Measurements from ENCODE around the gene ZEB2.

The ZEB2 gene

GRCh38 chr2:144468823-144469595 is 50.9 kb downstream of the ZEB2 start:
- no peak for DNase-seq

- no peak for DNase-seq
Measured at GRCh38 chr2:144467502-144468137, 52.3 kb downstream of the ZEB2 start.

- DNase-seq: no peak
Measured at GRCh38 chr2:144466637-144467036, 53.3 kb downstream of the ZEB2 start.

- DNase-seq: no peak
Measured at GRCh38 chr2:144465749-144466148, 54.2 kb downstream of the ZEB2 start.

- peak; percentile 70 for DNase-seq
Measured at GRCh38 chr2:144464730-144465129, 55.2 kb downstream of the ZEB2 start.

- peak; percentile 7 for DNase-seq
Measured at GRCh38 chr2:144463266-144463665, 56.7 kb downstream of the ZEB2 start.

GRCh38 chr2:144462266-144462665 is 57.7 kb downstream of the ZEB2 start:
- DNase-seq: peak; percentile 56

- DNase-seq: no peak
Measured at GRCh38 chr2:144461308-144461766, 58.6 kb downstream of the ZEB2 start.

GRCh38 chr2:144460727-144461307 is 59.1 kb downstream of the ZEB2 start:
- no peak for DNase-seq

GRCh38 chr2:144459937-144460336 is 60.0 kb downstream of the ZEB2 start:
- no peak for DNase-seq

- DNase-seq: no peak
Measured at GRCh38 chr2:144459286-144459685, 60.6 kb downstream of the ZEB2 start.

GRCh38 chr2:144458541-144458940 is 61.4 kb downstream of the ZEB2 start:
- DNase-seq: no peak

- DNase-seq: no peak
Measured at GRCh38 chr2:144456680-144457079, 63.2 kb downstream of the ZEB2 start.

- no peak for DNase-seq
Measured at GRCh38 chr2:144455987-144456386, 63.9 kb downstream of the ZEB2 start.

- DNase-seq: no peak
Measured at GRCh38 chr2:144454466-144455287, 65.2 kb downstream of the ZEB2 start.

GRCh38 chr2:144453486-144454158 is 66.3 kb downstream of the ZEB2 start:
- no peak for DNase-seq

- DNase-seq: no peak
Measured at GRCh38 chr2:144452989-144453336, 67.0 kb downstream of the ZEB2 start.

GRCh38 chr2:144452169-144452988 is 67.5 kb downstream of the ZEB2 start:
- no peak for DNase-seq

- no peak for DNase-seq
Measured at GRCh38 chr2:144451443-144451842, 68.5 kb downstream of the ZEB2 start.

- no peak for DNase-seq
Measured at GRCh38 chr2:144449028-144449406, 70.9 kb downstream of the ZEB2 start.

GRCh38 chr2:144448389-144449027 is 71.4 kb downstream of the ZEB2 start:
- DNase-seq: no peak

Data from DMS79 treated with DMSO at 0.1 percent for 48 hours (cell line).